RWPE2 (cell line): ENCODE results near the gene GGA2.

Source experiments
- ATAC-seq: fragments of 200-7000 bp; cut with Tn5 transposase; 3 replicates; pipeline ENCODE4 v1.9.1; 2021; ENCODE audit warnings: low read depth
- DNase-seq: peaks from one replicate; pipeline ENCODE4 v3.0.0-alpha.2; 2020; ENCODE audit warnings: low spot score
- H3K27ac ChIP-seq: fragments of 450-650 bp; 2 replicates; pipeline ENCODE4 v1.5.1; 2017; ENCODE audit warnings: mild to moderate bottlenecking; ENCODE audit not compliant: poor library complexity, severe bottlenecking
- H3K27me3 ChIP-seq: fragments of 250-450 bp; sonication (Bioruptor Pico); 2 replicates; pipeline ENCODE4 v1.5.1; 2021; ENCODE audit warnings: mild to moderate bottlenecking, moderate library complexity; ENCODE audit not compliant: insufficient read depth, poor library complexity, severe bottlenecking
- H3K36me3 ChIP-seq: fragments of 250-450 bp; sonication (Bioruptor Pico); 2 replicates; pipeline ENCODE4 v1.5.1; 2020; ENCODE audit warnings: low read depth, mild to moderate bottlenecking, moderate library complexity
- H3K4me1 ChIP-seq: fragments of 250-450 bp; sonication (Bioruptor Pico); 2 replicates; pipeline ENCODE4 v1.5.1; 2021; ENCODE audit warnings: mild to moderate bottlenecking, moderate library complexity; ENCODE audit not compliant: insufficient read depth, poor library complexity, severe bottlenecking
- H3K4me3 ChIP-seq: fragments of 250-450 bp; sonication (Bioruptor Pico); 2 replicates; pipeline ENCODE4 v1.5.1; 2021; ENCODE audit warnings: mild to moderate bottlenecking, moderate library complexity; ENCODE audit not compliant: severe bottlenecking
- H3K9me3 ChIP-seq: fragments of 250-450 bp; sonication (Bioruptor Pico); 2 replicates; pipeline ENCODE4 v1.5.1; 2021; ENCODE audit warnings: mild to moderate bottlenecking, moderate library complexity; ENCODE audit not compliant: severe bottlenecking
- CTCF ChIP-seq: fragments of 450-650 bp; IDR thresholded peaks from one replicate; pipeline ENCODE4 v1.5.1; 2017; ENCODE audit warnings: mild to moderate bottlenecking, moderate library complexity; ENCODE audit not compliant: poor library complexity, severe bottlenecking

Gene GGA2

DNA sequence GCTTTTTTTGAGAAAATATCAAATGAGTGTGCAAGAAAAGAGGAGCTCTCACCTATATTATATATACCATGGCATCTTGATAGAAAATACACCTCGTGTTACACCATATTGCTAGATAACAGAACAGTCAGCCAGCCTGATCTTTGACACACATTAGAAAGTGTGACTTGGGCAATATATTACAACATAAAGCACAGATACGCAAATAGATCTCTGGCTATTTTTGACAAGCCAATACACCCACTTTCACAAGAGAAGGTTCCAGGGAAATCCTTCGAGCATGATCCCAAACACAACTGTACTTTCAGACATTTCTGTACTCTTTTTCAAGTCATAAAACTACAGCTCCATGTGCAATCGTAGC lies 9.4 kb downstream of the GGA2 start:
- H3K9me3 ChIP-seq = no peaks in the 10 kb centered on the region
- ATAC-seq (no peak), DNase-seq (no peak)
- H3K4me3 ChIP-seq = no peak overlapping the region
- H3K27me3 ChIP-seq = no peaks in the 10 kb centered on the region
- TF ChIP-seq CTCF = no peak
- H3K4me1 ChIP-seq = peaks cover 29% of the 10 kb centered on the region
- peaks cover under 1% of the 10 kb centered on the region for H3K36me3 ChIP-seq
- H3K27ac ChIP-seq = no peak overlapping the region

- no peak for TF ChIP-seq CTCF
Observed at GRCh38 chr16:23500212-23500861, 10.0 kb downstream of the GGA2 start.

GRCh38 chr16:23499801-23500200 lies 10.5 kb downstream of the GGA2 start:
- no peak overlapping the region for H3K4me3 ChIP-seq
- TF ChIP-seq CTCF = no peak
- H3K4me1 ChIP-seq = peaks cover 24% of the 10 kb centered on the region
- no peak for ATAC-seq
- no peak for DNase-seq
- no peaks in the 10 kb centered on the region for H3K9me3 ChIP-seq
- H3K27me3 ChIP-seq = no peaks in the 10 kb centered on the region
- H3K27ac ChIP-seq = no peak overlapping the region
- H3K36me3 ChIP-seq = peaks cover 11% of the 10 kb centered on the region

More at GRCh38 chr16:23500212-23500861, 10.0 kb downstream of the GGA2 start:
- peaks cover 29% of the 10 kb centered on the region for H3K4me1 ChIP-seq
- H3K27ac ChIP-seq = no peak overlapping the region
- ATAC-seq (no peak), DNase-seq (no peak)
- no peaks in the 10 kb centered on the region for H3K27me3 ChIP-seq
- H3K36me3 ChIP-seq = peaks cover 6% of the 10 kb centered on the region
- no peak overlapping the region for H3K4me3 ChIP-seq
- H3K9me3 ChIP-seq = no peaks in the 10 kb centered on the region

- no peak for TF ChIP-seq CTCF
- Histone ChIP-seq H3K27me3 (no peaks in the 10 kb centered on the region), H3K4me1 (peaks cover 16% of the 10 kb centered on the region), H3K4me3 (no peak overlapping the region), H3K36me3 (peaks cover 21% of the 10 kb centered on the region), H3K27ac (no peak overlapping the region), H3K9me3 (no peaks in the 10 kb centered on the region)
- DNase-seq = no peak
- ATAC-seq = no peak
Observed at GRCh38 chr16:23498863-23499262, 11.4 kb downstream of the GGA2 start.

- Histone ChIP-seq H3K36me3 (peaks cover 33% of the 10 kb centered on the region), H3K4me1 (peaks cover 20% of the 10 kb centered on the region), H3K27me3 (no peaks in the 10 kb centered on the region), H3K9me3 (no peaks in the 10 kb centered on the region), H3K4me3 (no peak overlapping the region), H3K27ac (peak overlapping the region; percentile 70)
- ATAC-seq = no peak
- TF ChIP-seq CTCF = no peak
- DNase-seq = no peak
Observed at GRCh38 chr16:23497543-23497868, 12.8 kb downstream of the GGA2 start.
